ENCODE data around the gene MSH2.
"Not testable (repeated sequence)": the region's sequence is repeated elsewhere in the genome, so short reads cannot be mapped to it uniquely, and the experiment has no call there.

Gene MSH2

DNA sequence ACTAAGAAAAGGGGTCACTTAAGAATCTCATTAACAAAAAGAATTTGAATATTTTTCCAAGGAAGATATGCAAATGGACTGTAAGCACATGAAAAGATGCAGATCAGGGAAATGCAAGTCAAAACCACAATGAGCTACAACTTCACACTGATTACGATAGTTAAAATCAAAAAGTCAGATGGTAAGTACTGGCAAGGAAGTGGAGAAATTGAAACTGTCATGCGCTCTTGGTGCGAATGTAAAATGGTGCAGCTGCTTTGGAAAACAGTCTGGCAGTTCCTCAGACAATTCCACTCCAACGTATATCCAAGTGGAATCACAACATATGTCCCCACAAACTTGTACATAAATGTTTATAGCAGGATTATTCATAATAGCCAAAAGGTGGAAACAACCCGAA lies 81.4 kb downstream of the MSH2 start:
- DNase-seq (ENCODE audit: low spot score): no peak

DNA sequence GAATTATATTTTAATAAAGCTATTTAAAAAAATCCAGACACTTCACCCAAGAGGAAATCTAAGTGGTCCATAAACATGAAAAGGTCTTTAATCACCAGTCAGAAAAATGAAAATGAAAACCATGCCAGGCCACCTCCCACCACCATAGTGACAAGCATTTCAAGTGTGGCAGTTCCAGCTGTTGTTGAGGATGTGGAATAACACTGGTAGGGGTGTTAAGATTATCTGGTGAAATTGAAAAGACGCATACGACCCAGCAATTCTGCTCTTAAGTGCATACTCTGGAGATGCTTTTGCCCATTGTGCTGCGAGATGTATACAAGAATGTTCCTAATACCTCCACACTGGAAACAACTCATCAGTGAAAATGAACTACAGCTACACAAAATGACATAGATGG lies 82.2 kb downstream of the MSH2 start:
- DNase-seq (ENCODE audit: low spot score): no peak

DNA sequence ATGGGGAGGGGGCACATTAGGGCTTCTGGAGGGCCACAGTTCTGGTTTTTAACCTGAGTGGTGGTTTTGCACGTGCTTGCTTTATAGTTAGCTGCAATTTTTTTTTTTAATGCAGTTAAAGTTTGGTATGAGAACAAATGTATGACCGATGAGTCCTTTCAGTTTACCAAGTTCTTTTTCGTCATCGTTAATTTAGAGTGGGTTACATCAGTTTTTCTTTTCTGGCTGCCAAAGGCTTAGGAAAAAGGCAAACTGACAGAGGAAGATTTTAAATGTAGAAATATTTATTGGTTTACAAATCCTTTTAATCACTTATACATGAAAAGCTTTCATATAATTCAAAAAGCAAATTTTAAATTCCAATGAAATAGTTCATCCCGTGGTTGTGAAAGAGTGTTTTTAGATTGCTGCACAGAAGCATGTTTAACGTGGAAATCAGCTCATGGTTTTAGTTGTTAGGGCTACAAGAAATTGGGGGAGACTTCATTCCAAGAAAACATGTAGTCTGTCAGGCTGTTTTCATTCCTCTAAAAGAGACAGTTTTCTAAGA lies 82.9 kb downstream of the MSH2 start:
- no peak for DNase-seq (ENCODE audit: low spot score)

DNA sequence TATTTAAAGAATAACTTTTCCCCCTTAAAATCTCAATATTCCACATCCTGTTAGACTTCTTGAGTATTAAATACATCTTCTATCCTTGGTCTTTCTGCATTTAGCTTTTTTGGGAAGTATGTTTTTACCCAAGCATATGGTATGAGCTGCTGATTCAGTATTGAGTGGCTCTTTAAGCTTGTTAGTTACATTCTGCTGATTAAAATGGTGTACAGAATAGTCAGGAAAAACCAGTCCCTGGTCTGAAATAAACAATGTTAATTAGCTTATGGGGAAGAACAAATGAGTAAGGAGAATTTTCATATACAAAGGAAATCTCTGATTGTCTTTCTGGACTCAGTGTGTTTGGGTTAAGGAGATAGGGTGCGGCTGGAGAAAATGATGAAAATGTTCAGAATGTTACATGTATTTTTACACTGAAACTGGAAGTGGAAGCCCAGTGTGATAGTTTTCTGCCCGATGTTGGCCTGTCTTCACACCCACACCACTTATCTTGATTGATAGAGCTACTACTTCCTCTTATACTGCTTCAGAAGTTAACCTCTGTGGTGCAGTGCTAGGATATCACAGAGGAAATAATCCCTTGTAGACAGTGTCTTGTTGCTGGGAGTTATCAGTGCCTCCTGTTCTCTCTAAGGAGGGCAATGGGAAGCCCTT lies 84.0 kb downstream of the MSH2 start:
- no peak for DNase-seq (ENCODE audit: low spot score)

DNA sequence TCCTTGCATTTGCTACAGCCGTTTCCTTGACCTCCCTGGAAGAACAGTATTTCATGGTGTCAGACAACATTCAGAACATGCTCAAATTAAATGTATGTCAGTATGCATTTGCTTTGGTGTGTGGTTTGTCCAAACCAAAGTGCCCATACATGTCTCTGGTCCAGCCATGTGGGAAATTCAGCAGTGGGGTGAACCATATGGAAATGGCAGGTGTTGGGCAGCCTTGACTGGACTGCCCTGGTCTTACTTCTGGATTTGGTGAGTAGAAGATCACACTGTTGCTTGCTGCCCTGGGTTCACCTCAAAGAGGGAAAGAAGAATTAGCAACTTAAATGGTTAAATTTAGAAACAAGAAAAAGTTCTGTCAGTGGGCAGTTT lies 84.5 kb downstream of the MSH2 start:
- no peak for DNase-seq (ENCODE audit: low spot score)

DNA sequence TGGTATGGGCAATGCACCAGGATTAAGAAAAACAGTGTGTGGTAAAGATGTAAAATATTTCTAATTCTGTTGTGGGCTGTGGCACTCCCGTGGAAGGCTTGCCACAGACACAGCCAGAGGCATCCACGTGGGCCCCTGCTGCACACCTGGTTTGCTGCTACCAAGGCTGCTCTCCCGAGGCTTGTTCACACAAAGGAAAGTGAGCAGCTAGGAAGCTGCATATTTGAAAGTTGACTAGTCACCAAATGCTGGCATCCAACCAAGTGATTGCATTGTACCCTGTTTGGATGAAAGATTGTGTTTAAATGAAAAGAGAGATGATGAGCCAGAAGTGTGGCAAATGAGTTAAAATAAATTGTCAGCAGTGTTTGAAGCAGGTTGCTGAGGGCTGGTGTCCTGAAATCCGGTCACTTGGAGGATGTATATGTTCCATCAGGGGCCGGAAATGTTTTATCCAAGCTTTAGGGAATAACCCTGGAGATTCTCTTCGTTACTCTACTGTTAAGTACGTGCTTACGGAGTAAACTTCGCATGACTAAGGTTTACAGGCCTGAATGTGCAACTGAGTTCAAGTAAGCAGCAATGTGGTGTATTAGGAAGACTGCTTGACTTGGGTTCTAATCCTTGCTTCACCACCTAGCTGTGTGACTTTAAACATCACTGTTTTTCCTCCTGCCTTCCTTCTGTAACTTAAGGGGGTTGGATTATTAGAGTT lies 86.1 kb downstream of the MSH2 start:
- DNase-seq (ENCODE audit: low spot score): peak; percentile 25

DNA sequence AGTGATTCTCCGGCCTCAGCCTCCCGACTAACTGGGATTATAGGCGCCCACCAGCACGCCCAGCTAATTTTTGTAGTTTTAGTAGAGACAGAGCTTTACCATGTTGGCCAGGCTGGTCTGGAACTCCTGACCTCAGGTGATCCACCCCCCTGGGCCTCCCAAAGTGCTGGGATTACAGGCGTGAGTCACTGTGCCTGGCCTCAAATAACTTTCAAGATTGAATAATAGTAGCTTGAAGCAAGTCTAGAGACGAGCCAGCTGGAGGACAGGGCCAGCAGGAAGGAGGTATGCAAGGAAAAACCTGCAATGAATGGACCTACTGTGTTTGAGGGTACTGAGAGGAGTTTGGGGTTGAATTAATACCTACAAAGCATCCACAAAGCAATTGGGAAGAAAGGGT lies 87.5 kb downstream of the MSH2 start:
- no peak for DNase-seq (ENCODE audit: low spot score)

DNA sequence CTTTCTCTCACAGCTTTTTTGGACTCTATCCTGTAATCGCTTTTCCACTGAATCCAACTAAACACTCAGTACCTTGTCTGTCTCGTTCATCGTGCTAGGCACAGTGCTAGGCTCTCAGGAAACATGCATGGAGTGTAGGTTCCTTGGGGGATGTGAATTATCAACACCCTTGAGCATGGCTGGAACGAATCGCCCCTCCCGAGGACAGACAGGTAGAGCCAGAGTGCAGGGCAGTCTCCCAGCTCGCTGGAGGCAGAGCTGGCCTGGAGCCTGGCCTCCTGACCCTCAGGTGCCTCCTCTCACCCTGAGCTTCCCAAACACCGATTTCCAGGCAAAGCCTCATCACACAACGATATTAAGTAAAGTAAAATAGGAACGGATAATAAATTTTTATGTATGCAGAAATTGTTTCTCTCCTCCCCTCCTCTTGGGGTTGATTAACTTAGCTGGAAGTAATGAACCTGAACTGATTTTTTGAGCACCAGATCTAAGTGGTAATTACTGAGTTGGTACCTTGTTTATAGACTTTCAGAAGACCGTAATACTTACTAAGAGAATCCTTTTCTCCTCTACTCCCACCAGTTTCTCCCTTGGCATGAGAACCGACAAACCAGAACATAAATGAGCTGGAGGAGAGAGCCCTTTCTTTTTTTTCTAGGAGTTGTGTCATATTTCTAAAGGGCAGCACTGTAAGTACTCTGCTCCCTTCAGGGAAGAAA lies 90.5 kb downstream of the MSH2 start:
- no peak for DNase-seq (ENCODE audit: low spot score)

DNA sequence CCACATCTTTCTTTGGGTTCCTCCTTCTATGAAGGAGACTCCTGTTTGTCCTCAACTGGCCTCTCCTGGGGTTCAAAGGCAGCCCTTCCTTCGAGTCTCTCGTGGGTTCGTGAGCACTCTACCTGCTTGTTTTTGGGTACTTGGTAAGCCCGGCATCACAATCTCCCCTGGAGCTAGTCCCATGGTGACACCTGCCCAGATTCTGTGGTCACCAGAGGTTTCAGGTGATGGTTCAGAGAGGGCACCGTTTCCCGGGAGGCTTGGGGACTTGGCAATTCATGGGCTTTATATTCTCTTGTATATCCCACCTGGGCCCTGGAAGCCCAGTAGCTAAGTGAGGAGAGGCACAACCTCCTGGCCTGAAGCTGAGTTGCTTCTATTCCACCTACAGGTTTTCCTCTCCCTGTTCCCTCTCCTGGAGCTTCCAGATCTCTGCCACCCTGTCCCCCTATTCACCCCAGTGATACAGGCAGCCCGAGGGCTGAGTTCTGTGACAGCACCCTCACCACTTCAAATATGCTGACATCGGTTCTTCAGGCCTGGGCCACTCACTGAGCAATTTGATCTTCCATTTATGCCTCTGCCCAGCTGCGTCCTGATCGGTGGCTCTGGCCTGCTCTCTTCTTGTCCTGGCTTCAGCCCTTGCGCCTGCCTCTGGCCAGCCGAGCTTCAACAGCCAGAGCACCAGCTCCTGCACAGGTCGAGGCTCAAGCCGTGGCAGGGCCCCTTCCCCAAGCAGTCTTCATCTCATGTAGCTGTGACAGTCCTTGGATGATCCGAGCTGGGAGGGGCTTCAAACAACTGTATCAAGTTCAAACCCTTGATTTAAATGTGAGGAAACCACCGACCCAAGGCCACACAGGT lies 91.5 kb downstream of the MSH2 start:
- no peak for DNase-seq (ENCODE audit: low spot score)

DNA sequence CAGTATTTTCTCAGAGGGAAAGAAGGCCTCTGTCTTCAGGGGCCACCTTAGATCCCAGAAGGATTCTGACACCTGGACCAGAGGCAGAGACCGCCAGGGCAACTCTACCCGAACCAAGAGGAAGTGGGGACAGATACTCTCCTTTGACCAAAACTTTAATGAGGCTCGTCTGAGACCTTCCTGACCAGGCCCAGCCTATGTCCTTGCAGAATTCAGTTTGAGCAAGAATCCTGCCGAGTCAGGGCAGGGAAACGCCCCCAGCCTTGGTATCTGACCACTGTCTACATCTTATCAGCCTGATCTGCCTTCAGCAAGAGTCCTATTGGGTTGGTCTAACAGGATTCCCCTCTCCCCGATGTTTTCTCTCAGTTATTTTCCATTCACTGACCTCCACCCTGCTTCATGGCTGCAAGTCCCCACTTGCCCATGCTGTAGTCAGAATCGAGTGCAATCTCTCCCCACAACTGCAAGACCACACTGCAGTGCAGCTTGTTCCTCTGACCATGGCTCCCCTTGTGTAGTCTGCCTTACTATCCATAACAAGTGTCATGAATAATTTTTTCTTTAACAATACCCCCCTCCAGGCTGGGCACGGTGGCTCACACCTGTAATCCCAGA lies 95.0 kb downstream of the MSH2 start:
- DNase-seq (ENCODE audit: low spot score): no peak

DNA sequence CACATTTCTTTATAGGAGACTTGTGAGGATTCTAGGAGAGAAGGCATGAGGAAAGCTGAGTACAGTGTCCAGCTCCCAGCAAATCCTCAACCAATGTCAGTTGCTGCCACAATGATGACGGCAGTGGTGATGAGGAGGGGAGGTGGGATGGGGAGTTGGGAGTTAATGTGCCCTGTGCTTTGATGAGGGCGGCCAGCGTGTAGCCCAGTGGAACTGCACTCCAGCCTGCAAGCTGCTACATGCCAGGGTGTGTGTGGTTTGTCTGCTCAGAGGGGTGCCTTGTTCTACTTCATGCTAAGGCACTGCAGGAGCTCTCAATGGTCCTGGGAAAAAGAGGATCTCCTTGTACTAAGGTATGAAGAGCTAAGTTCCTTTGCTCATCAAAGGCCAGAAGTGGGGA lies 96.1 kb downstream of the MSH2 start:
- no peak for DNase-seq (ENCODE audit: low spot score)

DNA sequence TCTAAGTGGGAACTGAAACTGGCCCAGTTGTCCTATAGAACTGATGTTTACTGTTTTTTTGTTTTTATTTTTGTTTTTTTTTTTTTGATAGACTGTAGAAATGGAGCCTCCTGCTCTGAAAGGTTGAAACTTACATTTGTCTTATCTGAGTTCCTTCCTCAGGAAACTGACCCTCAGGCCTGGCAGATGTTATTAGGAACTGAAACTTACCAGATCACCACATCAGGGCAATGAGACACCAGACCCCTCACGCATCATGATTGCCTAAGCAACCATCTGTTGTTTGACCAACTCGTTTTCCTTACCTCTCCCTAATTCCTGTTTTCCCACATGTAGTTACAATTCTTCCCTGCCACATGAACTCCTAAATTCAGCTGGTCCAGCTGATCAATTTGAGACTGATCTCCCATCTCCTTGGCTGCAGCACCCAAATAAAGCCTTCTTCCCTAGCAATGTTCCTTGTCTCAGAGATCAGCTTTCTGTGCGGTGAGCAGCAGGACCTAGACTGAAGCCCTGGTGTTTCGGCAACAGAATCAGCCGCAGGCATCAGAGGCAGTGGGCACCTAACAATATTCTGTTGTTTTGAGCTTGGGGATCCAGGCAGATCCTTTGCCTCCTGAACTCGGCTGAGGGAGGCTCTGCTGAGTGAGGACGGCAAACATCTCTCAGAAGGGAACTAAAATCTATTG lies 96.8 kb downstream of the MSH2 start:
- DNase-seq (ENCODE audit: low spot score): no peak

DNA sequence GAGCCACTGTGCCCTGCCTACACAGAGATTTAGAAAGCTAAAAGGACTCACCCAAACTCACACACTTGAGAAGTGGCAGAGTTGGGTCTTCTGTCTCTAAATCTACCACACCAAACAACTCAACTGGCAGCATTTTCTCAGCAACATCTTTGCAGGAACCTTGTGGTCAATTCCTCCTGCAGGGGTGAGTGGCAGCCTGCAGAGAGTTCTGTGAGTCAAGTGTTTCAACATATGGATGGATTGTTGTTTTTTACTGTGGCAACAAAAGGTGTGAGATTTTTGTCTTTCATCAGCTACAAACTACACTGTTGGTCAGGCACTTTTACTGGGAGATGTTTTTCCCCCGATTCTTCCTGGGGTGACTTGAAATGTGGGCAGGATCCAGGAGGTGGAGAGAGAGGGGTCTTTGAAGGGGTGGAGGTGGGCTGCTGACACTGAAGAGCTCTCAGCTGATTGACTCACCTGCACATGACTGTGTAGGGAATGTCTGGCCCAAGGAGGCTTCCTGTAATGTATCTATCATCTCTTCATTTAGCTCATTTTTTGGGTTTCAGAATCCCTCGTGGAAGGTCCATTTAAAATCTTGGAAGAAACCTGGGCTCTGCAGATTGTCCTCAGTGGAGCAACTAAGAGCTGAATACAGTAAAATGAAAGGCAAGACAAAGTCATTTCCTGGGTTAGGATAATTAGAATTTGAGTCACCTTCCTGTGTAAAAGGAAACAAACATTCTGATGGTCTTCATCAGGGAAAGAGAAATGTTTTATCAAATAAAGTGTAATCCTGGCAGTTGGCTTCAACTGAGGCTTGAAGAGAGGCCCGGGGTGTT lies 98.6 kb downstream of the MSH2 start:
- DNase-seq (ENCODE audit: low spot score): no peak

DNA sequence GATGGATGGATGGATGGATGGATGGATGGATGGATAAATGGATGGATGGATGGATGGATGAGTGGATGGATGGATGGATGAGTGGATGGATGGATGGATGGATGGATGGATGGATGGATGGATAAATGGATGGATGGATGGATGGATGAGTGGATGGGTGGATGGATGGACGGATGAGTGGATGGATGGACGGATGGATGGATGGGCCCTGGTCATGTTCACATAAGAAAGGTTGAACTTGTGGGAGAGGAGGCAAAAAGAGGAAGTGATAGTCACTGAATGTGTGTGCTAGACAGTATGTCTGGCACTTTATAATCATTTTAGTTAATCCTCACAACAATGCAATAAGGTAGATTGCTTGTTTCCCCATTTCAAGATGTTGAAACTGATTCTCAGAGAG lies 99.5 kb downstream of the MSH2 start:
- not testable (repeated sequence) for DNase-seq (ENCODE audit: low spot score)

DNA sequence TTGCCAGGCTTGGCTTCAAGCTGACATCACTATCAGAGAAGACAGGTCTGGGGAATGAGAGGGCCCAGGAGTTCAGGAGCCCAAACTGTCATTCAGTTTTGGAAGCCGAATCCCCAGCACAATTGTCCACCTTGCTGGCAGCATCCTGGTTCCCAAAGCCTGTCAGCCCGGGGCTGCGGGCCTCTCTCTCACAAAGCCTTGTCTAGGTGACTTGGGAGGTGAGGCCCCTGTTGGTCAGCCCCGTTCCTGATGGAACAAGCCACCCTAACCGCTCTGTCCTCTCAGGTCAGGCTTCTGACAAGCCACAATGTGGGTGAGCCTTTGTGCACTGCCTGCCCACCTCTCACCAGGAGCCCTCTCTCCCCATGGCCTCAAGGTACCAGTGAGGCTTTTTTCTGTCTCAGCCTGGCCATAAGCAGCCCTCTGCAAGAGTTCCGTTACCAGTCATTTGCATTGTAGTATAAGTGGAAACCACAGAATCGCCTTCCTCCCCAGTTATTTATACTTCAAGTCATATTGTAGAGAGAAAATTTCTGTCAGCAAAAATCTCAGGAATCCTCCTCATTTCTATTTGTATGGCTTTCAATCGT lies 100.6 kb downstream of the MSH2 start:
- no peak for DNase-seq (ENCODE audit: low spot score)

DNA sequence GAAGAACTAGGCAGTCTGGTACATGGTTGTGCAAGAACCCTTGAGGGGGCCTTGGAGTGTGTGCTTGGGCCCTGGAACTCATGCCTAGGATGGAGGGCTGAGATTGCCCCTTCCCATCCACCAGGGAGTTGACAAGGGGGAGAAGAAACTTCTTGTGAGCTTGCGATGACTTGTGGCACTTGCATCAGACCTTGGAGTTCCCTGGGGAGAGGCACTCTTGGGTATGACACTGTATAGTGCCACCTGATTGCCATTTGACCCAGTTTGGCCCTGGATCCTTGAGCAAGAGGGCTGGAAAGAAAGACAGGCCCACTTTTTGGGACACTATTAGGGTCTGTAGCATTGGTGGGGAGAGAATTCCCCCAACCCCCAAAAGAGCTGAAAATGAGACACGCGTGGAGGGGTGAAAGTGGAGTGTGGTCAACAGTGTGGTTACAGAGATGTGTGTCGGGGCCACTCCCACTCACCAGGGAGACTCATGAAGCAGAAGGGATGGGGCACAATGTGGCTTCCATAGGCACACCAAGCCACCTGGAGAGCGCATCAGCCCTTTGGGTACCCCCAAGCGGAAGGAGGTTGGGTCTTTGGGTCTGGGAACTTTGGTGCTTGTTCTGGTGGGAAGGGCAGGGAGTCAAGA lies 101.3 kb downstream of the MSH2 start:
- no peak for DNase-seq (ENCODE audit: low spot score)

DNA sequence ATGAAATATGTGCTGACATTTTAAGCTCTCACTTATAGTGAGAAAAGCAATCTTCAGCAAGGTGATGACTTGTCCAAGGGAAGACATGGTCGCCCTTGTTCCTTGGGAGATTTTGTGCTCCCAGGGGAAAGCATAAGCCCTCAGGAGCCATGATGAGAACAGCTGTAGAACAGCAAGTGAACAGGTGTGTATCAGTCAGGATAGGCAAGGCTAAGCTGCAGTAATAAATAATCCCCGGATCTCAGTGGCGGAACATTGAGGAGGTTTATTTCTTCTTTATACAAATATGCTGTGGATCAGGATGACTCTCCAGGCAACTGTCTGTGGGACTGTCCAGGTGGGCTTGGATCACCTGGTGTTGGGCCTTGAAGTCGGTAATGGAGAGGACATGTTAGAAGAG lies 103.1 kb downstream of the MSH2 start:
- DNase-seq (ENCODE audit: low spot score): no peak

DNA sequence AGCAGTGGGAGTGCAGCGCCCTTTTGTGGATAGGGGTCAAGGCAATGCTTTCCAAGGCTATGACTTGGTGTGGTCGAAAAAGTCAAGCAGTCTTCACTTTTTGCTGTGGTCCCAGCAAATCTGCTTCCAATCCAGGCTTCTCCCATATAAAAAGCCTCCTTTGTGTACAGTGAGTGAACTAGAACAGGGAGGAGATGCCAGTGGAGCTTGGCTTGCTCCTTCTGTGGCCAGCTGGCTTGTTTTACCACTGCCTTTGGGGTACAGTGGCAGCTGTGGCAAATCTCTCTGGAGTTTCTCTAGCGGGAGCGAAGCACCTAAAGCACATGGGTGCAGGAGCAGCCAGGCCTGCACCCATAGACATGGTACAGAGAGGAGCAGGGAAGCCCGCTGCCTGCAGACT lies 103.5 kb downstream of the MSH2 start:
- DNase-seq (ENCODE audit: low spot score): no peak

DNA sequence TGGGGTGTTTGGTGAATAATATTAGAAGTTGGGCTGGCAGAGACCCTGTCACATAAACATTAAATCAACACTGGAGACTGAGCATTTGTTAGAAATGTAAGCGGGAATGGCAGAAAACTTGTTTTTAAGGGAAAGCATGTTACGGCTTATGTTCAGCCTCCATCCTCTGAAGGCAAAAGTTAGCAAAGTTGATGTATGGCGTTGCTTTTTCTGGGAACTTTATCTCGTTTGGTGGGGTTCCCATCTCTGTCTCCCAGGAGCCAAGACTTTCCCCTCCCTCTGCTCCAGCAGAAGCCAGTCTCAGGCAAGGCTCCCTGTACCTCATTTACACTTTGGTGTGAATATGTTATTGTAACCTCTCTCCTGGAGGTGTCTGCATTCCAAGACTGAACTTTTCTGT lies 105.1 kb downstream of the MSH2 start:
- no peak for DNase-seq (ENCODE audit: low spot score)
